LNCaP clone FGC (cell line): ENCODE data around the gene PLEKHG5.
A peak's percentile ranks its signal among the peaks of the same experiment; 100 is the strongest.

Source experiments
- DNase-seq: peaks from one replicate; pipeline ENCODE4 v3.0.0-alpha.2; 2011; ENCODE audit warnings: low read depth
- H3K4me3 ChIP-seq: 2 replicates; pipeline ENCODE4 v1.5.1; 2011; ENCODE audit warnings: mild to moderate bottlenecking, low read depth, low read length, control low read depth
- CTCF ChIP-seq: IDR thresholded peaks from 2 replicates; pipeline ENCODE4 v1.5.1; 2012; ENCODE audit warnings: mild to moderate bottlenecking; ENCODE audit not compliant: control insufficient read depth, insufficient read depth; ENCODE audit errors: extremely low read depth

PLEKHG5 gene

GRCh38 chr1:6530504-6531160 is 39.2 kb upstream of the PLEKHG5 start:
- H3K4me3 ChIP-seq = no peak overlapping the region
- no peak for TF ChIP-seq CTCF
- no peak for DNase-seq

- DNase-seq = no peak
- H3K4me3 ChIP-seq = no peak overlapping the region
- no peak for TF ChIP-seq CTCF
These were observed 37.0 kb upstream of the PLEKHG5 start for GRCh38 chr1:6528492-6528891.

GRCh38 chr1:6526316-6526715 is 34.8 kb upstream of the PLEKHG5 start:
- TF ChIP-seq CTCF = no peak
- no peak for DNase-seq
- H3K4me3 ChIP-seq = no peak overlapping the region

- TF ChIP-seq CTCF = peak; percentile 31; the same call in 1 of the 2 replicates
- DNase-seq = no peak
- H3K4me3 ChIP-seq = no peak overlapping the region
These were observed 32.1 kb upstream of the PLEKHG5 start for GRCh38 chr1:6523566-6523965.

- TF ChIP-seq CTCF = no peak
- no peak overlapping the region for H3K4me3 ChIP-seq
- DNase-seq = no peak
These were observed 30.1 kb upstream of the PLEKHG5 start for GRCh38 chr1:6521536-6521935.

- TF ChIP-seq CTCF = no peak
- DNase-seq = peak; percentile 11
- H3K4me3 ChIP-seq = no peak overlapping the region
These were observed 28.6 kb upstream of the PLEKHG5 start for GRCh38 chr1:6519935-6520671.
